GM21717 (cell line): Measurements from ENCODE around the gene BFAR.
"Not testable (repeated sequence)": the region's sequence is repeated elsewhere in the genome, so short reads cannot be mapped to it uniquely, and the experiment has no call there.

Experiments used
- ATAC-seq: cut with Tn5 transposase; IDR thresholded peaks from one replicate; pipeline ENCODE4 v1.9.1; 2021; ENCODE audit warnings: mild to moderate bottlenecking, moderate library complexity; ENCODE audit not compliant: unreplicated experiment

BFAR gene

GRCh38 chr16:14635395-14636165 is 2.8 kb downstream of the BFAR start:
- ATAC-seq: no peak

GRCh38 chr16:14636179-14636950 is 3.6 kb downstream of the BFAR start:
- not testable (repeated sequence) for ATAC-seq

GRCh38 chr16:14636951-14637240 is 4.1 kb downstream of the BFAR start:
- not testable (repeated sequence) for ATAC-seq

- no peak for ATAC-seq
Measured at GRCh38 chr16:14640538-14640937, 7.8 kb downstream of the BFAR start.

- no peak for ATAC-seq
Measured at GRCh38 chr16:14641206-14641605, 8.5 kb downstream of the BFAR start.

GRCh38 chr16:14641926-14642325 is 9.2 kb downstream of the BFAR start:
- no peak for ATAC-seq

GRCh38 chr16:14649816-14650215 is 17.1 kb downstream of the BFAR start:
- no peak for ATAC-seq

GRCh38 chr16:14650629-14651028 is 17.9 kb downstream of the BFAR start:
- ATAC-seq: no peak

- no peak for ATAC-seq
Measured at GRCh38 chr16:14652726-14653125, 20.0 kb downstream of the BFAR start.

- peak; percentile 73 for ATAC-seq
Measured at GRCh38 chr16:14658063-14658462, 25.3 kb downstream of the BFAR start.

- ATAC-seq: no peak
Measured at GRCh38 chr16:14667347-14668266, 34.9 kb downstream of the BFAR start.

GRCh38 chr16:14668556-14669223 is 35.9 kb downstream of the BFAR start:
- no peak for ATAC-seq

GRCh38 chr16:14669776-14670175 is 37.0 kb downstream of the BFAR start:
- ATAC-seq: no peak

- peak; percentile 63 for ATAC-seq
Measured at GRCh38 chr16:14672403-14672971, 39.7 kb downstream of the BFAR start.

GRCh38 chr16:14676633-14677032 is 43.9 kb downstream of the BFAR start:
- ATAC-seq: no peak

GRCh38 chr16:14677627-14678026 is 44.9 kb downstream of the BFAR start:
- no peak for ATAC-seq

GRCh38 chr16:14678748-14679497 is 46.2 kb downstream of the BFAR start:
- ATAC-seq: no peak

GRCh38 chr16:14680396-14680795 is 47.6 kb downstream of the BFAR start:
- ATAC-seq: not testable (repeated sequence)

- ATAC-seq: no peak
Measured at GRCh38 chr16:14681115-14681514, 48.4 kb downstream of the BFAR start.

- ATAC-seq: no peak
Measured at GRCh38 chr16:14682121-14682520, 49.4 kb downstream of the BFAR start.
